Thyroid gland (tissue), 4 donors: ENCODE measurements around the gene NDUFS7.

Experiments used
- CTCF ChIP-seq, 6 experiments: fragments of 200-600 bp in 3 of 6; fragments of 450-650 bp in 3 of 6; sonication (generic) in 3 of 6; IDR thresholded peaks; one replicate each; pipeline ENCODE4 v1.5.1; 2016 to 2019; ENCODE audit warnings: antibody characterized with exemption in 6 of 6, mild to moderate bottlenecking in 2 of 6, inconsistent platforms in 1 of 6, moderate library complexity in 1 of 6
- POLR2A ChIP-seq, 2 donors: fragments of 450-650 bp; IDR thresholded peaks; one replicate each; pipeline ENCODE4 v1.6.1; 2017; ENCODE audit warnings: antibody characterized with exemption in 2 of 2, mild to moderate bottlenecking in 2 of 2, moderate library complexity in 1 of 2

- TF ChIP-seq CTCF (IDR thresholded peaks at IDR 0.05) (peak in 4 of 6 experiments; percentile 22 to 58 (median 44)), POLR2A (IDR thresholded peaks at IDR 0.05) (no peak)
Observed at GRCh38 chr19:1406774-1407527, 23.2 kb downstream of the NDUFS7 start.
